ENCODE results near the gene ST6GAL1. TPM values are rescaled to one million over a fixed set of nuclear protein-coding genes. Genes with fewer than 3 reads are reported as not detected.

Gene ST6GAL1
- total and polyA plus RNA-seq, 2 of the 13 experiments (the other 11 are each of a cell fraction or from before 2014, with no cell fraction given), result 79.9 to 164 TPM

- no peak for TF ChIP-seq ZNF678 (CRISPR knock-in tag; IDR thresholded peaks at IDR 0.05)
- TF ChIP-seq ZNF749 (CRISPR knock-in tag; IDR thresholded peaks at IDR 0.05; ENCODE audit: borderline replicate concordance), result 0 out of 2 replicates have a peak, but pooled peaks have one; percentile 39
- TF ChIP-seq KLF9 (CRISPR knock-in tag; IDR thresholded peaks at IDR 0.05; ENCODE audit: low read depth), result no peak
- TF ChIP-seq ZBTB39 (CRISPR knock-in tag; IDR thresholded peaks at IDR 0.05), result no peak
- TF ChIP-seq SALL1 (CRISPR knock-in tag; IDR thresholded peaks at IDR 0.05), result peak; percentile 59
- TF ChIP-seq JUND (CRISPR knock-in tag; IDR thresholded peaks at IDR 0.05), result no peak
- TF ChIP-seq ZNF180 (CRISPR knock-in tag; IDR thresholded peaks at IDR 0.05; ENCODE audit: borderline replicate concordance, low read depth), result no peak
- no peak for TF ChIP-seq RNF2 (conservative IDR thresholded peaks at IDR 0.05; ENCODE audit: low read depth)
- no peak for TF ChIP-seq ZNF629 (CRISPR knock-in tag; conservative IDR thresholded peaks at IDR 0.05)
- TF ChIP-seq ZNF710 (CRISPR knock-in tag; IDR thresholded peaks at IDR 0.05; ENCODE audit: borderline replicate concordance), result no peak
- 0 out of 2 replicates have a peak, but pooled peaks have one; percentile 10 for TF ChIP-seq ZBTB38 (CRISPR knock-in tag; IDR thresholded peaks at IDR 0.05)
- TF ChIP-seq IRF9 (CRISPR knock-in tag; IDR thresholded peaks at IDR 0.05; ENCODE audit: borderline replicate concordance), result peak; percentile 37; the same call in 1 of the 2 replicates
- peak; percentile 51; the same call in 1 of the 2 replicates for TF ChIP-seq FOSL2 (CRISPR knock-in tag; IDR thresholded peaks at IDR 0.05)
- TF ChIP-seq BRCA1 (CRISPR knock-in tag; IDR thresholded peaks at IDR 0.05), result no peak
- no peak for TF ChIP-seq ZNF337 (CRISPR knock-in tag; IDR thresholded peaks at IDR 0.05; ENCODE audit: borderline replicate concordance, low read depth)
- no peak for TF ChIP-seq BHLHE40 (IDR thresholded peaks at IDR 0.05; ENCODE audit: low read length)
- TF ChIP-seq HOXA5 (CRISPR knock-in tag; IDR thresholded peaks at IDR 0.05), result peak; percentile 50; the same call in 1 of the 2 replicates
- no peak for TF ChIP-seq ZBTB2 (CRISPR knock-in tag; IDR thresholded peaks at IDR 0.05; ENCODE audit: low read depth)
- TF ChIP-seq MAF1 (CRISPR knock-in tag; IDR thresholded peaks at IDR 0.05; ENCODE audit: borderline replicate concordance), result no peak
- peak; percentile 6; the same call in 1 of the 2 replicates for TF ChIP-seq ZBTB21 (CRISPR knock-in tag; IDR thresholded peaks at IDR 0.05)
- no peak for TF ChIP-seq JUN (CRISPR knock-in tag; IDR thresholded peaks at IDR 0.05)
- TF ChIP-seq ZNF614 (CRISPR knock-in tag; IDR thresholded peaks at IDR 0.05; ENCODE audit: borderline replicate concordance), result peak; percentile 61; the same call in 1 of the 2 replicates
- 0 out of 2 replicates have a peak, but pooled peaks have one; percentile 17 for TF ChIP-seq HMG20B (CRISPR knock-in tag; conservative IDR thresholded peaks at IDR 0.05)
Observed at GRCh38 chr3:187039100-187039722, 108.9 kb downstream of the ST6GAL1 start (continued).

Data from HepG2 (cell line).